Kasumi-1 (cell line): ENCODE results near the gene FRMD4A.
"Not testable (repeated sequence)": the region's sequence is repeated elsewhere in the genome, so short reads cannot be mapped to it uniquely, and the experiment has no call there.

Experiments
- DNase-seq, 2 experiments: peaks; one replicate each; lab custom pipeline; 2025; lab: John Stamatoyannopoulos, UW

The FRMD4A gene

GRCh38 chr10:14048930-14049613, 281.7 kb downstream of the FRMD4A start:
- DNase-seq: no peak

- no peak for DNase-seq
These were observed 283.3 kb downstream of the FRMD4A start for GRCh38 chr10:14047431-14047830.

GRCh38 chr10:14042051-14042450, 288.7 kb downstream of the FRMD4A start:
- not testable (repeated sequence) for DNase-seq

GRCh38 chr10:14040787-14041631, 289.7 kb downstream of the FRMD4A start:
- no peak for DNase-seq

GRCh38 chr10:14039968-14040668, 290.6 kb downstream of the FRMD4A start:
- DNase-seq: no peak

GRCh38 chr10:14036233-14036632, 294.5 kb downstream of the FRMD4A start:
- no peak for DNase-seq

GRCh38 chr10:14035506-14035905, 295.2 kb downstream of the FRMD4A start:
- DNase-seq: no peak

GRCh38 chr10:14032406-14032998, 298.2 kb downstream of the FRMD4A start:
- no peak for DNase-seq

- no peak for DNase-seq
These were observed 304.4 kb downstream of the FRMD4A start for GRCh38 chr10:14026325-14026724.

- no peak for DNase-seq
These were observed 305.2 kb downstream of the FRMD4A start for GRCh38 chr10:14025283-14026189.

- no peak for DNase-seq
These were observed 306.2 kb downstream of the FRMD4A start for GRCh38 chr10:14024329-14025202.

- DNase-seq: no peak
These were observed 306.9 kb downstream of the FRMD4A start for GRCh38 chr10:14023673-14024328.

- no peak for DNase-seq
These were observed 307.6 kb downstream of the FRMD4A start for GRCh38 chr10:14022954-14023672.

- DNase-seq: no peak
These were observed 308.7 kb downstream of the FRMD4A start for GRCh38 chr10:14022052-14022451.

- DNase-seq: no peak
These were observed 310.6 kb downstream of the FRMD4A start for GRCh38 chr10:14020037-14020664.

- no peak for DNase-seq
These were observed 313.3 kb downstream of the FRMD4A start for GRCh38 chr10:14017467-14017866.

- no peak for DNase-seq
These were observed 313.8 kb downstream of the FRMD4A start for GRCh38 chr10:14016931-14017333.

- DNase-seq: peak in 1 of 2 experiments; percentile 12
These were observed 314.6 kb downstream of the FRMD4A start for GRCh38 chr10:14016011-14016536.
